ENCODE data around the gene BTC. TPM values are rescaled to one million over a fixed set of nuclear protein-coding genes. Genes with fewer than 3 reads are reported as not detected.
"Not testable (repeated sequence)": the region's sequence is repeated elsewhere in the genome, so short reads cannot be mapped to it uniquely, and the experiment has no call there.

BTC gene
- total RNA-seq, 1 donor from 2014 or later = 0.16 TPM

DNA sequence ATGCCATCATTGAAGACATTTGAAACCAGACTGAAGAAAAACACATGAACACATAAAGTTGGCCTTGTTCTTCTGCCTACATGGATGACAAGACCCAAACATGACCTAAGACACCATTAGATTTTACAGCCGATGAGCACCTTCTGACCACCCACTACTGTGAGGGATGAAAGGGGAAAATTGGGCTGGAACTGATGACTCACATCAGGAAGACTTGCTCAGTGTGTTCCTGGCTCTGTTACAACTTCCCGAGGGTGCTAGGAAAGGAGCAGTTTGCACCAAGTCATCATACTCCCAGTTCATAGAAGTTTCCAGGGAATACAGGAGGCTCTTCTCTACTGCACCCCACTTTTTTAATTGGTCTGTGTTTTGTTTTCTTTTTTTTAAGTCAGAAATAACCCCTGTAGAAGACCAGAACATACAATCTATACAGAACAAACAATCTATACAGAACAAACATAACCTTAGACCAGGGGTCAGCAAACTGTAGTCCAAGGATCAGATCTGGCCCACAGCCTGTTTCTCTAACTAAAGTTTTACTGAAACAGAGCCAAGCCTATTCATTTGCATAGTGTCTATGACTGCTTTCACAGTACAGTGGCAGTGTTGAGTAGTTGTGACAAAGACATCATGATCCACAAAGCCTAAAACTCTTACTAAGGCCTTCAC is 25.3 kb downstream of the BTC start:
- intact Hi-C loops (cut with DNase I) = no loop called here
- DNase-seq (ENCODE audit: missing footprints) (no peak), ATAC-seq (no peak)

DNA sequence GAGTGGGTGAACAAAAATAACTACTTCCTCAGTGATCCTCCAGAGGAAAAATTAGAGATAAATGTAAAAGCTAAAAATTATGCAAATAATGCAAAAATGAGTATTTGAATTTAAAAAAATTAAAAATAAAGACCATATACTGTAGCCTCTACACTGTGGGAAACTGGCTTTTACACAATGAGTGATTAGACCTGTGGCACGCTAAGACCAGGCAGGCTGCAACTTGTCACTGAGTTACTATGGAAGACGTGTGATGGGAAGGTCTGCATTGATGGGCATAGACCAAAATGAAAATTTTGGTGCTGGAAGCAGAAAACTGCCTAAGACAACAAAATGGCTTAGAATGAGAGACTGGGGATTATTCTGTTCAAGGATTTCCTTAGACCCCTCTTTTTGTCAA is 30.2 kb downstream of the BTC start:
- ATAC-seq (no peak), DNase-seq (ENCODE audit: missing footprints) (no peak)
- intact Hi-C loops (cut with DNase I) = no loop called here

DNA sequence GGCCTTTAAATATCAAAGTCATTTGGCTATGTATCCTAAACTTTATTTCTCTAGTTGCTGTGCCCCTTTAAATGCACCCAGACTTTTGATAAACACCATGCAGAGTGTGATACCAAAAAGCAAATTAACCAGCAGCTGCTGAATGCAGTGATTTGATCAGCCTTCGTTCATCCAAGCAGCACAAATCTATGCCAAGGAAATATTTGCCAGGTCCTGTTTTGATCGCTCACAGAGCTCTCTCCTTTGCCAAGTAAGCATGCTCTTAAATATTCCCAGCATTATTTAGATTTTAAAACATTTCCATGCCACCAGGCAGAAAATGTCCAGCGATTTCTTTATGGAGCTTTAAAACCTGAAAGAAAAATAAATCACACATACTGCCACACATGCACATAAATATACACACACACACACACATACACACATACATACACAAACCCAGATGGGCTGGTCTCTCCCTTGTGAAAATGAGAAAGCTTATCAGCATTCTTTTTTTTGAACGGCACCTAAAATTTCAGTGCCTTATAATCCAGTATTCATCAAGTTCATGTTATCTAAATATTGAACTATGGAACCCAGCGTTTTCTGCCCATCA is 35.7 kb downstream of the BTC start:
- no peak for ATAC-seq
- DNase-seq (ENCODE audit: missing footprints) = no peak
- intact Hi-C loops (cut with DNase I) = no loop called here

DNA sequence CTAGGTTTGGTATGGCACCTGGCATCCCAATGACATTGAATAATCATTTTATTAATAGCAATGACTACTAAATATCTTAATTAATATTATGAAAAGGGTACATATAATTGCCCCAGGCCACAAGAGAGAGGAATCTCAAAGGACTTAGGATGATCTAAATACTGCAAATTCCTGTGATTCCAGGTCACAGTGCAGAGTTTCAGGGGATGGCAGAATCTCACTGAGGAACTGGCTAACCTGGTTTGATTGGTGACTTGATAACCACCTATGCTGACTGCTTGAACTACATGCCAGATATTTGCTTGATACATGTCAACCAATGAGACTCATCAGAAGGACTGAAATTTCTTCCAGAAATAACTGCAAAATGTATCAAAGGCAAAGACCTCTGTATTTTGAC is 37.2 kb downstream of the BTC start:
- no peak for ATAC-seq
- intact Hi-C loops (cut with DNase I) = no loop called here
- DNase-seq (ENCODE audit: missing footprints) = no peak

DNA sequence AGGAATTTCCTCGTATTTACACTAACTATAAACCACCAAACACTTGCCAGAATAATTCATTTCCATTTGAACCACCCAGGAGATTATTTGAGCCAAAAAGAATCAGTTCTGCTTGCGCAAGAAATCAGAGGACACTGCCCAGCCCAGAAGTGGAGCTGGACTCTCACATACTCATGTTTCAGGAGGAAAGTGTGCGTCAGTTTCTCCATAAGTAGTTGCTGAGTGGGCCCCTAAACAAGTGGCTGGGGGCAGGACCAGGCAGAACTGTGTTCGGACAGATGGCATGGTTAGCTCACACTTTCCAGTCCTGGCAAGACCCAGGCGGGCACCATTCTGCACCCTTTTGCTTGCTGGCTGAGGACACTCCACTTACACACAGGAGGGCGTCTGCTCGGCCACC is 38.8 kb downstream of the BTC start:
- DNase-seq (ENCODE audit: missing footprints) (no peak), ATAC-seq (no peak)
- intact Hi-C loops (cut with DNase I) = no loop called here

DNA sequence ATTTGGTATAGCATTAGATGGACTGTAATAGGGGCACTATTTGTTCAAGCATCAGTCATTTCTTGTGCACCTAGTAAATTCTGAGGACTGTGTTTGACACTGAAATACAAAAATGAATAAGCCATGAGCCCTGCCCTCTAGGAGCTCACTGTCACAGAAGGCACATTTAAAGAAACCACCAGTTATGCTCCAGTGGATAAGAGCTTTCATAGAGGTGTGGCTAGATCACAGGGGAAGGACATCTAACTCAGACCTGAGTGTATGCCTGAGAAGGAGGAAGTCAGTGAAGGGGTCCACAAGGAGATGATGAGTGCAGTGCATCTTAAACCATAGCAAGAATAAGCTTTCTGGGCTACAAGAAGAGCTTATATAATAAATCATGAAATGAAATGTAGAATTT is 40.1 kb downstream of the BTC start:
- ATAC-seq (no peak), DNase-seq (ENCODE audit: missing footprints) (no peak)
- intact Hi-C loops (cut with DNase I) = no loop called here

DNA sequence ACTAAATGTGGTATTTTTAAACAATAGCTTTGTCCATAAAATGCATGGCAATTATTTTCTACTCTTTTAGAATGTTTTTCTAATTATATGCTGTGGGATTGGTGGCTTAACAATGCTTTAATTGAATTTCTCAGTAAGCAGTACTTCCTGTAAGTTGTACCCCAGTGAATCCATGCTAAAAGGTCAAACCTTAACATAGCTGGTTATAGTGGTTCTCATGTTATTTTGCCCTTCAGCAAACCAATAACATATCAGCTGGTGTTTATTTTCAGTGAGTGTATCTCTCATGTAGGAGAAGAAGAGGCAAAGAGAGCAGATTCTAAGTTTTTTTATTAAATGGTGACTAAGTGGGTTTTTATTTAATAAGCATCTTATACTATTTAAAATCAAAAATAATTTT is 41.5 kb downstream of the BTC start:
- intact Hi-C loops (cut with DNase I) = no loop called here
- ATAC-seq (no peak), DNase-seq (ENCODE audit: missing footprints) (no peak)

DNA sequence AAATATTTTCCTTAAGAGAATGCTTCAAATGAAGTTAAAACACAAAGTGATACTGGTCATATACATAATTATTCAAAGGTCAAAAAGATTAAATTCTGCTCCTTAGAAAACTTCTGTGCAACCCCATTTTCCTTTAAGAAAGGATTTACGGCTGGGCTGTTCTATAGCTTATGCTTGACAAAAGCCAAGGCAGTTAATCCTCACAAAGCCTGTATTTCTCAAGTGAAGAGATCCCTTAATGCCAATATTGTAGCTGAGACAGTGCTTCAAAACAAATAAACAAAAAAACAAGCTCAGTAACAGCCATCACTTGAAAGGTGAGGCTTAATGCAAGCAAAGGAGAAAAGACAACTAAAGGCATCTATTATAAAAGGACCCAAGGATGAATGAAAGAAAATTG is 42.5 kb downstream of the BTC start:
- ATAC-seq (no peak), DNase-seq (ENCODE audit: missing footprints) (no peak)
- intact Hi-C loops (cut with DNase I) = no loop called here

DNA sequence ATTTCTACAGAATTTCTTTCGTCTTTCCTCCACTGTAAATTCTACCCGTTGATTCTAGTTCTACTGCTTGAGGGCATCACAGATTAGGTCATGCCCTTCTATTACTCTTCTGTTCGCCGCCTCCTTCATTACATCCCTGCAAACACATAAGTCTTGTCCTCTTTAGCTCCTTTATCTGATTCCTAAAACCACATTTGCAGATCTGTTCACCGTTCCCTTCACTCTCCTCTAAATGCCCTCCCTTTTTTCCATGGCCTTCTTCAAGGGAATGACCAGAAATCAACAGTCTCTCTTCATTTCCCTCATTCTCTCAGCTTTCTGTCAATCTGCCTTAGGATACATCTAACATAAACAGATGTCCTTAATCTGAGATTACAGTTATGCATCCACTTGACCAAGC is 43.1 kb downstream of the BTC start:
- no peak for DNase-seq (ENCODE audit: missing footprints)
- ATAC-seq = no peak
- intact Hi-C loops (cut with DNase I) = no loop called here

DNA sequence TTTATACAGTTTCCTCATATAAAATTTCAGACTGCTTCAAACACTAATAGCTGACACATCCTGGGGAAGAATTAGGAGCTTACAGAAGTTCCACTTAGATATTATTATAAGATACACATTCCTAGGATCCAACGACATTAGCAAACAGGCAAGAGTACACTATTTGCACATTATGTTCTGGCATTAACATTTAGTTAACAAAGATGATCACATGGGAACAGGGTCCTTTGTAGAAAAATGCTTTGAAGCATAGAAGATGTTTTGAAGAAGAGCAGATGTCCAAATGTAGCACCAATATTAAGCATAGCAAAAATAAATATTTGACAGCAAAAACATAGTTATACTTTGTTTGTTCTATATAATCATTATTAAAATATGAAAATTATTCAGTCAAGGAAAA is 52.1 kb downstream of the BTC start:
- intact Hi-C loops (cut with DNase I) = no loop called here
- DNase-seq (ENCODE audit: missing footprints) (no peak), ATAC-seq (no peak)

DNA sequence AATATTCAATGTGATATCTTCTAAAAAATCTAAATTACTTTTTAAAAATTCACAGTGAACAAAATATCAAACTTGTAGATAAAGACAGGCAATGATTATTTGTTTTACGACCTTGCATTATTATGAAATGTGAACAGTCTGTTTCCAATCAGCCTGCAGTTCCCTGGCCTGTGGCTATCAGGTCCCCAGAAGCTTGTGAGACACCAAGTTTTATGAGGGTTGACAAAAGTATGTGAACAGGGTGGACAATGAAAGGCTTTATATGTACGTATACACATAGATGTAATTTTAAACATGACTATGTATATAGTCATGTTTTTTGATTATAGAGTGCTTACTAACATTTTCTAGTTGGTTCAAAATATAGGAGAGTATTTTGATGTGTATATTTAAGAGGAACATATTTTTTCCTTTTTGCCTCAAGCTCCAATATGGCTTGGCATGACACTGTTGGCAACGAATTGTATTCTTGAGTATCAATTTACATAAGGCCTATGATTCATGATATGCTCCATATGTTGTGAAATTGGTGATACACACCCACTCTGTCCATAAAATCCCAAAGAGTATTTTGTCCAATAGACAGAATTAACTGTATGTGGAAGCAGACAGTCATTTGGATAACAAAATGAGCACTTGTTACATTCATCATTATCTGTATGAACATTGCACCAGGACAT is 55.7 kb downstream of the BTC start:
- intact Hi-C loops (cut with DNase I) = no loop called here
- ATAC-seq (no peak), DNase-seq (ENCODE audit: missing footprints) (no peak)

DNA sequence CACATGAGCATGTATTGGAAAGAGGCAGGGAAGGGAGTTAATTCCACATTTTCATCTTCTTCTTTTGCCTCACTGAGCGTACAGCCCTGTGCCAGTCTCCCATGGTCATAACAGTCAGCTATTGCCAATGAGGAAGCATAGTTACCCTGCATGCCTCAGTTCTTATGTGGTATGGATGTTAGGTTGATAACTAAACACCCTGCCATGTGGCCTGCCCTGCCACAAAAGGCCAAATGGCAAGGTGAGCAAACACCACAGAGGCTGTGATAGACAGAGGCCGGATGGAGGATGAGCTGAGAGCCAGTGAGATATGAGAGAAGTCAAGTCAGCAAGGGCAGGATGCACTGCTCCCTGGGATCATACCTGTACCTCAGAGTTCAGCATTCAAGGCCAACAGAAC is 59.3 kb downstream of the BTC start:
- intact Hi-C loops (cut with DNase I) = no loop called here
- DNase-seq (ENCODE audit: missing footprints) (no peak), ATAC-seq (no peak)

DNA sequence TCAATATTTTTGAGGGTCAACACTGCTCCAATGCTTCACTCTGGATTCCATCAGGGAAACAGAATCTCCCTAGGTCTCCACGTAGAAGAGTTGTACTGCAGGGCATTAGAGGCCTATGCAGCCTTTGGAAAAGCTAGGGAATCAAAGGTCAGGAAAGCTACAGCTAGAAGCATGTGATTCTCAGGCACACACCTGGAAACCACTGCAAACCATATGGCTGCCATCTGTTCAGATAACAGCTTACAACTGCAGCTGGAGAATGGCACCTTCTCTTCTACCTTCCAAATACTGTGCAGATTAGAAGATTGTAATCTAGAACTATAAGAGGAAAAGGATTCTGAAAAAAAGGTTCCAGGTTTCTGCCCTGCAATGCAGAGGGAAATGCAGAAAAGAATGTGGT is 60.6 kb downstream of the BTC start:
- ATAC-seq = no peak
- intact Hi-C loops (cut with DNase I) = no loop called here
- DNase-seq (ENCODE audit: missing footprints) = no peak

DNA sequence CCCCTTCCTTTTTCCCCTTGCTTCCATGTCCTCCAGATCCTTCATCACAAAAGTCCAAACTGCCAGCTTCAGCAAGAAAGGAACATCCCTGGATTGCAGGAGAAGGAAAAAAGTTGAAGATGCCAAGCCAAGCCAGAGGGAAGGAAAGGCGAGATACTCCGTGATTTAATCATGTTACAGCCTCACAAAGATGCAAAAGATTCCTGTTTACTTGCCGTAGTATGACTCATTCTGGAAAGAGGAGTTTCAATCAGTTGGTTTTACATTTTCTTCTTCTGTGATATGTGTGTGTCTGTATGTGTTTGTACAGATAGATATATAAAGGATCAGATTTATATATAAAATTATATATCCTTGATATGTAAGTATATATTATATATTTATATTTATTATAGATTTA is 69.3 kb downstream of the BTC start:
- ATAC-seq (no peak), DNase-seq (ENCODE audit: missing footprints) (no peak)
- intact Hi-C loops (cut with DNase I) = no loop called here

DNA sequence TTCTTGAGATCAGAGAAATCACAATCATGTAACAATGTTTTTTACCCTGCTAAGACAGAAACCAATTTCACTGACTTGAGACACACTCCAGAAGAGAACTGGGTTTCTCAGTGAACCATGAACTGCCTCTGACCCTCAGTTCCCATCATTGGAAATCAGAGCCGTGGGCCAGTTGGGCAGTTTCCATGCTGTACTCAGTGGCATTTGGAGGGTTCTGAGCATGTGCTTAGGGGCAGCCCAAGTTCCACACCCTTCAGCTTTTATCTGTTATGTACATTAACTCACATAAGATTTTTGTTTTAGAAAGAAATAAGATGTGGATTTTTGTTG is 77.9 kb downstream of the BTC start:
- ATAC-seq = no peak
- DNase-seq (ENCODE audit: missing footprints) = no peak
- intact Hi-C loops (cut with DNase I) = no loop called here

DNA sequence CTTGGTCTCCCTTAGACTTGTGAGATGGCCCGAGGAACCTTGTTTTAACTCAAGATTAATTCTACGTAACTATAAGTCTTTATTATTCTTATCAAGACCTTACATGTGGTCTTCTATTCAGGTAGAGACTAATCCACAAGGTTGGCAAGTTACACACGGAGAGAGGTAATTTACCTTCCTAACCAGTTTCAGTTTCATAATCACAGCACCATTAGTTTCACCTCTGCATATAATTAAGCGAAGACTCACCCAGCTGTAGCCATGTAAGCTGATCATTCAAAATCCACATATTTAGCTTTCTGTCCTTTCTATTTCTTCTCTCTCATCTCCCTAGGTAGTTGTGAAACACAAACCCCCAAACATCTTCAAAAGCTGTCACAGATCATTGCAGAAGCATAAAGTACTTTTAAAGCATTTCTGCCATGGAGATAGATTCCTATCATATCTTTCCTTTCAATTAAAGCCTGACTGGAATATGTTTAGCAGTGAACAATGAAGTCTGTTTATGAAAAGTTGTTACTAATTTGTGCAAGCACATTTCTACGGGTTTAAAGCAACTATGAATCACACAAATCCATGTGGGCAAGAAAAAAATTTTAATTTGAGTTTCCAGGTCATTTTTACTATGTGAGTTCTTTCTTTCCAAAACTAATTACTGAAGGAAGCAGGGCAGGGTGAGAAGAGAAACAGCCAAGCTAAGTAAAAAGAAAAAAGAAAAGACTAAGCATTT is 78.5 kb downstream of the BTC start:
- ATAC-seq (no peak), DNase-seq (ENCODE audit: missing footprints) (no peak)
- intact Hi-C loops (cut with DNase I) = no loop called here

DNA sequence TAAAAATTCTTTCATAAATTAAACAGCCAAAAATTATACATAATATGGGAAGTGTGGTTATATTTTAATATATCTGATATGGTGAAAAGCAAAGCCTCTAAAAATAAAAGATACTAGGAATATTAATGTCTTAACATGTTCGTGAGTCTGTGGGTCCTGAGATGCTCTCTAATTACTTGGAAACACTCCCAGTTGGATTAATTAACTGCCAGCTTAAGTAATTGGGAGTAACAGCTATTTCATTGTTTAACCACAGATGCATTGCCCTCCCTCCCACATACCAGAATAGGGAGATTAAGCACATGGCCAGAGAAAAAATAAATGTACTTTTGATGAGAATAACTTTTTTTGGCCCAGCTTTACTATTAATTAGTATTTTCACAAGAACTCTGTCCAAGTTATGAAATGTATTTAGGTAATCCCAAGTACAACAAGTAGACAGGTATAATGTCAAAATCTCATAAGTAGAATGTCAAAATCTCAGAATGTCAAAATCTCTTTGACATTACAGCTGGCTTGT is 79.7 kb downstream of the BTC start:
- DNase-seq (ENCODE audit: missing footprints) (no peak), ATAC-seq (no peak)
- intact Hi-C loops (cut with DNase I) = no loop called here

DNA sequence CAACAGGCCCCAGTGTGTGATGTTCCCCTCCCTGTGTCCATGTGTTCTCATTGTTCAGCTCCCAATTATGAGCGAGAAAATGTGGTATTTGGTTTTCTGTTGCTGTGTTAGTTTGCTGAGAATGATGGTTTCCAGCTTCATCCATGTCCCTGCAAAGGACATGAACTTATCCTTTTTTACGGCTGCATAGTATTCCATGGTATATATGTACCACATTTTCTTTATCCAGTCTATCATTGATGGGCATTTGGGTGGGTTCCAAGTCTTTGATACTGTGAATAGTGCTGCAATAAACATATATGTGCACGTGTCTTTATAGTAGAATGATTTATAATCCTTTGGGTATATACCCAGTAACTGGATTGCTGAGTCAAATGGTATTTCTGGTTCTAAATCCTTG is 86.2 kb downstream of the BTC start:
- ATAC-seq; DNase-seq (ENCODE audit: missing footprints); intact Hi-C loops (cut with DNase I): not testable (repeated sequence)

Measured in Right ventricle myocardium inferior (tissue), 1 donor.